ENCODE results near the gene SYNE3.

GRCh38 chr14:95503365-95504134, 12.9 kb downstream of the SYNE3 start:
- TF ChIP-seq POLR2AphosphoS5 (IDR thresholded peaks at IDR 0.05; ENCODE audit: low read depth) (no peak), SPI1 (IDR thresholded peaks at IDR 0.05; ENCODE audit: borderline replicate concordance, low read depth) (no peak)
- TF ChIP-seq, protein P1, sequence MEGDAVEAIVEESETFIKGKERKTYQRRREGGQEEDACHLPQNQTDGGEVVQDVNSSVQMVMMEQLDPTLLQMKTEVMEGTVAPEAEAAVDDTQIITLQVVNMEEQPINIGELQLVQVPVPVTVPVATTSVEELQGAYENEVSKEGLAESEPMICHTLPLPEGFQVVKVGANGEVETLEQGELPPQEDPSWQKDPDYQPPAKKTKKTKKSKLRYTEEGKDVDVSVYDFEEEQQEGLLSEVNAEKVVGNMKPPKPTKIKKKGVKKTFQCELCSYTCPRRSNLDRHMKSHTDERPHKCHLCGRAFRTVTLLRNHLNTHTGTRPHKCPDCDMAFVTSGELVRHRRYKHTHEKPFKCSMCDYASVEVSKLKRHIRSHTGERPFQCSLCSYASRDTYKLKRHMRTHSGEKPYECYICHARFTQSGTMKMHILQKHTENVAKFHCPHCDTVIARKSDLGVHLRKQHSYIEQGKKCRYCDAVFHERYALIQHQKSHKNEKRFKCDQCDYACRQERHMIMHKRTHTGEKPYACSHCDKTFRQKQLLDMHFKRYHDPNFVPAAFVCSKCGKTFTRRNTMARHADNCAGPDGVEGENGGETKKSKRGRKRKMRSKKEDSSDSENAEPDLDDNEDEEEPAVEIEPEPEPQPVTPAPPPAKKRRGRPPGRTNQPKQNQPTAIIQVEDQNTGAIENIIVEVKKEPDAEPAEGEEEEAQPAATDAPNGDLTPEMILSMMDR (IDR thresholded peaks at IDR 0.05; ENCODE audit: insufficient read depth, low read length): no peak

All from HL-60 (cell line).